GM12878 (cell line): ENCODE data around the gene CTCFL. TPM values are rescaled to one million over a fixed set of nuclear protein-coding genes. Genes with fewer than 3 reads are reported as not detected.
A peak's percentile ranks its signal among the peaks of the same experiment; 100 is the strongest.

Experiments
- ATAC-seq: fragments of 200-7000 bp; cut with Tn5 transposase; 3 replicates; pipeline ENCODE4 v1.9.1; 2020; ENCODE audit warnings: mild to moderate bottlenecking, moderate library complexity
- BruUV-seq: library from RNA; stranded (reverse); fragments of 400-500 nt; replicated peaks from 2 replicates; lab custom pipeline; 2021; lab: Mats Ljungman, UMichigan
- CTCF ChIA-PET: fragments of 300-600 bp; sonication (Branson Sonifier 250); formaldehyde crosslinking; extraction: SDS; loops from one replicate; lab custom pipeline; 2021; ENCODE audit warnings: inconsistent platforms; lab: Yijun Ruan, JAX
- POLR2A ChIA-PET: fragments of 350-600 bp; formaldehyde crosslinking; extraction: SDS; loops from one replicate; lab custom pipeline; 2021; ENCODE audit warnings: inconsistent platforms; lab: Charles Lee
- RAD21 ChIA-PET: fragments of 300-600 bp; sonication (Branson Sonifier 250); formaldehyde crosslinking; loops from one replicate; lab custom pipeline; 2023; ENCODE audit warnings: antibody characterized with exemption; ENCODE audit not compliant: unreplicated experiment; lab: Charles Lee
- SMC1A ChIA-PET: fragments of 300-600 bp; sonication (Branson Sonifier 250); formaldehyde crosslinking; loops from one replicate; lab custom pipeline; 2023; ENCODE audit not compliant: unreplicated experiment, uncharacterized antibody; lab: Charles Lee
- DNase-seq: peaks from one replicate; pipeline ENCODE4 v3.0.0-alpha.2; 2011; ENCODE audit warnings: low read depth, low spot score
- FAIRE-seq: peaks from 3 replicates; lab custom pipeline; 2011; peaks lifted over from hg19 to GRCh38; lab: Jason Lieb, UNC
- H2AFZ ChIP-seq: 2 replicates; pipeline ENCODE4 v1.6.0; 2011; ENCODE audit warnings: low read depth, low read length, control low read depth; ENCODE audit not compliant: control insufficient read depth
- H3K27ac ChIP-seq: 2 replicates; pipeline ENCODE4 v1.5.1; 2011; ENCODE audit warnings: control low read depth; ENCODE audit not compliant: control insufficient read depth, insufficient read depth
- H3K27me3 ChIP-seq, 2 experiments: replicated peaks in 1 of 2; 2 replicates each; pipeline versions ENCODE4 v1.6.0 to v1.6.1; 2011; ENCODE audit warnings: low read length in 1 of 2; ENCODE audit not compliant: control insufficient read depth in 2 of 2, insufficient read depth in 2 of 2
- H3K36me3 ChIP-seq, 2 experiments: 2 replicates each; pipeline ENCODE4 v1.5.1; 2011; ENCODE audit warnings: low read length in 1 of 2; ENCODE audit not compliant: control insufficient read depth in 2 of 2, insufficient read depth in 2 of 2
- H3K4me1 ChIP-seq: 2 replicates; pipeline ENCODE4 v1.6.1; 2011; ENCODE audit warnings: mild to moderate bottlenecking, low read length, moderate library complexity, mixed read lengths; ENCODE audit not compliant: control insufficient read depth, insufficient read depth
- H3K4me2 ChIP-seq: 2 replicates; pipeline ENCODE4 v1.6.0; 2011; ENCODE audit warnings: control low read depth; ENCODE audit not compliant: control insufficient read depth, insufficient read depth
- H3K4me3 ChIP-seq: fragments of 200-600 bp; sonication (generic); 2 replicates; pipeline ENCODE4 v1.5.1; 2016
- H3K79me2 ChIP-seq: 2 replicates; pipeline ENCODE4 v1.6.0; 2011; ENCODE audit warnings: low read length; ENCODE audit not compliant: control insufficient read depth, insufficient read depth
- H3K9ac ChIP-seq: 2 replicates; pipeline ENCODE4 v1.8.0; 2011; ENCODE audit warnings: low read length, control low read depth, mixed read lengths; ENCODE audit not compliant: control insufficient read depth, insufficient read depth
- H3K9me3 ChIP-seq: replicated peaks from 3 replicates; pipeline ENCODE4 v1.5.1; 2011; ENCODE audit warnings: mild to moderate bottlenecking, low read length; ENCODE audit not compliant: control insufficient read depth, insufficient read depth
- H4K20me1 ChIP-seq: 2 replicates; pipeline ENCODE4 v1.6.0; 2011; ENCODE audit not compliant: control insufficient read depth, insufficient read depth
- ATF7 ChIP-seq: fragments of 450-650 bp; IDR thresholded peaks from 2 replicates; pipeline ENCODE4 v1.6.1; 2016; ENCODE audit warnings: low read depth, mild to moderate bottlenecking
- BMI1 ChIP-seq: fragments of 450-650 bp; IDR thresholded peaks from 2 replicates; pipeline ENCODE4 v1.6.1; 2016; ENCODE audit warnings: mild to moderate bottlenecking, moderate library complexity, borderline replicate concordance
- CEBPZ ChIP-seq: fragments of 150-350 bp; IDR thresholded peaks from 2 replicates; pipeline ENCODE4 v1.6.1; 2016; ENCODE audit warnings: low read depth, low read length
- CTCF ChIP-seq, 3 experiments: IDR thresholded peaks in 2 of 3; conservative IDR thresholded peaks in 1 of 3; 2 replicates each; pipeline ENCODE4 v1.5.1; 2011; ENCODE audit warnings: low read depth in 3 of 3, low read length in 3 of 3, mild to moderate bottlenecking in 3 of 3, control low read depth in 2 of 3, moderate library complexity in 2 of 3, inconsistent platforms in 1 of 3, mixed read lengths in 1 of 3; ENCODE audit not compliant: control insufficient read depth in 2 of 3, insufficient read depth in 1 of 3; ENCODE audit errors: extremely low read depth in 1 of 3
- EED ChIP-seq: sonication (generic); IDR thresholded peaks from 2 replicates; pipeline ENCODE4 v1.6.1; 2016; ENCODE audit warnings: antibody characterized with exemption, low read depth
- ESRRA ChIP-seq: IDR thresholded peaks from 2 replicates; pipeline ENCODE4 v1.6.1; 2012; ENCODE audit warnings: mild to moderate bottlenecking, low read length, improper control_type of control experiment
- FOXM1 ChIP-seq: IDR thresholded peaks from 2 replicates; pipeline ENCODE4 v1.6.1; 2012; ENCODE audit warnings: low read depth, mild to moderate bottlenecking, inconsistent platforms, low read length, moderate library complexity
- HDGF ChIP-seq: fragments of 450-650 bp; IDR thresholded peaks from 2 replicates; pipeline ENCODE4 v1.6.1; 2016; ENCODE audit warnings: antibody characterized with exemption
- IKZF2 ChIP-seq, 2 experiments: fragments of 450-650 bp; IDR thresholded peaks; 2 replicates each; pipeline ENCODE4 v1.6.1; 2017; ENCODE audit warnings: mild to moderate bottlenecking in 2 of 2, moderate library complexity in 2 of 2
- MYB ChIP-seq: fragments of 150-350 bp; IDR thresholded peaks from 2 replicates; pipeline ENCODE4 v1.6.1; 2014; ENCODE audit warnings: mild to moderate bottlenecking, low read depth, low read length, borderline replicate concordance
- NFYB ChIP-seq: IDR thresholded peaks from 2 replicates; pipeline ENCODE4 v1.6.1; 2011; ENCODE audit warnings: low read depth, mild to moderate bottlenecking, low read length, improper control_type of control experiment, moderate library complexity; ENCODE audit not compliant: insufficient read depth
- PKNOX1 ChIP-seq: fragments of 450-650 bp; IDR thresholded peaks from 2 replicates; pipeline ENCODE4 v1.6.1; 2016; ENCODE audit warnings: mild to moderate bottlenecking
- RBBP5 ChIP-seq: fragments of 200-600 bp; sonication (generic); conservative IDR thresholded peaks from 2 replicates; pipeline ENCODE4 v1.6.1; 2016
- SREBF2 ChIP-seq: IDR thresholded peaks from 2 replicates; pipeline ENCODE4 v1.6.1; 2012; ENCODE audit warnings: mild to moderate bottlenecking, low read length
- TARDBP ChIP-seq: IDR thresholded peaks from 2 replicates; pipeline ENCODE4 v1.6.1; 2016; ENCODE audit warnings: borderline replicate concordance
- TCF7 ChIP-seq: IDR thresholded peaks from 2 replicates; pipeline ENCODE4 v1.6.1; 2014; ENCODE audit warnings: antibody characterized with exemption, borderline replicate concordance
- WRNIP1 ChIP-seq: IDR thresholded peaks from 2 replicates; pipeline ENCODE4 v1.6.1; 2011; ENCODE audit warnings: low read depth, low read length, improper control_type of control experiment, borderline replicate concordance
- WGBS: methylation state at CpG from one replicate; pipeline ENCODE4 v1.1.6; 2016; ENCODE audit warnings: low lambda C conversion rate; ENCODE audit not compliant: insufficient replicate concordance, insufficient coverage; ENCODE audit errors: missing lambda C conversion rate; 5-methylcytosine and 5-hydroxymethylcytosine counted together
- in situ Hi-C: fragments of 300-500 bp; cut with MboI; formaldehyde crosslinking; loops from 9 replicates; pipeline ENCODE4 v1.14.3; 2018; ENCODE audit warnings: mixed read lengths
- intact Hi-C: fragments of 100-400 bp; cut with micrococcal nuclease; formaldehyde crosslinking; loops from one replicate; pipeline ENCODE4 v1.14.2; 2022; ENCODE audit not compliant: unreplicated experiment
- polyA plus RNA-seq, 11 experiments: library from polyadenylated mRNA; depleted of rRNA in 4 of 11; unstranded in 6 of 11; stranded (reverse) in 5 of 11; fragments of >200 nt; fragmentation: Nextera tagmentation in 4 of 11; fragmentation: Illumina TruSeq in 1 of 11; extraction: Ambion mirVana in 4 of 11; extraction: Trizol in 1 of 11; gene quantifications; 1 replicate in 1 of 11; 2 replicates in 10 of 11; pipeline versions ENCODE4 v1.2.1 to v1.2.3, GENCODE V29; 2011 to 2016; ENCODE audit warnings: inconsistent platforms in 2 of 11, missing spikeins in 2 of 11, low read depth in 1 of 11
- total RNA-seq, 4 experiments: library from RNA; depleted of rRNA in 3 of 4; stranded (reverse); fragments of >200 nt in 3 of 4; fragmentation: Illumina TruSeq in 1 of 4; extraction: Trizol in 1 of 4; gene quantifications; 2 replicates each; pipeline versions ENCODE4 v1.2.1 to v1.2.3, GENCODE V29; 2013 to 2021

Gene CTCFL
- total and polyA plus RNA-seq, 10 of the 15 experiments (the other 5 are each of a cell fraction or from before 2014, with no cell fraction given), result 0.06 to 0.20 (median 0.11) TPM; not detected in 4

GRCh38 chr20:57483287-57484050 is 41.5 kb downstream of the CTCFL start:
- Histone ChIP-seq H3K9me3 (peaks cover 2% of the 10 kb centered on the region; the same call in 2 of the 3 replicates), H3K27me3 (no peaks in the 10 kb centered on the region), H3K4me2 (peak overlapping the region; percentile 57), H4K20me1 (no peaks in the 10 kb centered on the region), H3K79me2 (no peaks in the 10 kb centered on the region), H3K36me3 (no peaks in the 10 kb centered on the region), H3K9ac (peak overlapping the region; percentile 58), H2AFZ (peak overlapping the region; percentile 63), H3K27ac (peak overlapping the region; percentile 93), H3K4me3 (no peak overlapping the region), H3K4me1 (peaks cover 38% of the 10 kb centered on the region)
- BruUV-seq, result TSS peak; percentile 83
- 5% methylated on average over 19 of the region's 19 CpGs for WGBS
- FAIRE-seq (peak; percentile 81), DNase-seq (peak; percentile 94), ATAC-seq (peak; percentile 74)
- POLR2A ChIA-PET, result interaction anchor here (1.0 to 3.8 kb wide), 8 partner anchors 10 to 93 kb away, joined by 3 to 35 read pairs (median 8); partner anchors contain the start of gene RBM38
- SMC1A ChIA-PET, result interaction anchor here (0.7 to 3.9 kb wide), 10 partner anchors 10 to 102 kb away, joined by 4 to 49 read pairs (median 9); no protein-coding TSS in a partner anchor
- intact Hi-C loops (loop anchor here (1.0 to 2.0 kb wide), 3 partner anchors 51 to 95 kb away; no protein-coding TSS in a partner anchor), in situ Hi-C loops (loop anchor here (5.0 kb wide), 1 partner anchor 81 kb away; no protein-coding TSS in a partner anchor)
- RAD21 ChIA-PET, result interaction anchor here (0.9 to 4.0 kb wide), 8 partner anchors 9 to 137 kb away, joined by 3 to 52 read pairs (median 13); partner anchors contain the start of genes RBM38 and ZBP1
- CTCF ChIA-PET, result interaction anchor here (1.0 to 3.5 kb wide), 7 partner anchors 10 to 93 kb away, joined by 4 to 12 read pairs (median 5); no protein-coding TSS in a partner anchor
- peak; percentile 94 for TF ChIP-seq IKZF2 (IDR thresholded peaks at IDR 0.05)
- no peak for TF ChIP-seq WRNIP1
- peak; percentile 93 for TF ChIP-seq MYB
- TF ChIP-seq TARDBP, result no peak
- TF ChIP-seq EED, result peak; percentile 49; the same call in 1 of the 2 replicates
- peak; percentile 92 for TF ChIP-seq ATF7
- no peak for TF ChIP-seq RBBP5
- no peak for TF ChIP-seq CTCF (IDR thresholded peaks at IDR 0.05 in 2 of 3, conservative IDR thresholded peaks at IDR 0.05 in 1 of 3; ENCODE audit: control insufficient read depth in 2 of 3, extremely low read depth in 1 of 3, insufficient read depth in 1 of 3, low read depth in 3 of 3, low read length in 3 of 3)
- TF ChIP-seq BMI1, result peak; percentile 58; the same call in 1 of the 2 replicates
- 0 out of 2 replicates have a peak, but pooled peaks have one; percentile 11 for TF ChIP-seq HDGF
- TF ChIP-seq NFYB, result no peak
- peak; percentile 68 for TF ChIP-seq PKNOX1
- no peak for TF ChIP-seq CEBPZ
- peak; percentile 76; the same call in 1 of the 2 replicates for TF ChIP-seq FOXM1
- no peak for TF ChIP-seq ESRRA
- TF ChIP-seq SREBF2, result no peak
- TF ChIP-seq TCF7, result 0 out of 2 replicates have a peak, but pooled peaks have one; percentile 15
